HG02610 (cell line): ENCODE data around the gene DOCK1.

Experiments used
- ATAC-seq: cut with Tn5 transposase; IDR thresholded peaks from one replicate; pipeline ENCODE4 v1.9.1; 2021; ENCODE audit warnings: mild to moderate bottlenecking, moderate library complexity; ENCODE audit not compliant: unreplicated experiment

Gene DOCK1

DNA sequence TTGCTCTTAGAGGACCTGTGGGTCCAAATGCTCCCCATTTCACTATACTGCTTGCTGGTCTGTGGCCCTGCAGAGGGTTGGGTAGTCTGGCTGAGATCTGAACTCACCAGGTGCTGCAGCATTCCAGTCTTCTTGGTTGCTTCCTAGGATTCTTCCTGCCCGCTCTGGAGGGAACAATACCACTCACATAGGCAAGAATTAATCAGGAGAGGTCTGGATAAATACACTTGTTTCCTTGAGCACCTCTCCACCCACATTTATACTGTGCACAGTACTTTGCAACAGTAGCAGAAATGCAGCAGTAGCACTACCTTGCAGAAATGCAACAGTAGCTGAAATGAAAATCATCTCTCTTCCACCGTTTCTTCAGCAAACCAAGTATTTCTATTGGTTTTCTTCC lies 165.9 kb downstream of the DOCK1 start:
- ATAC-seq, result no peak

DNA sequence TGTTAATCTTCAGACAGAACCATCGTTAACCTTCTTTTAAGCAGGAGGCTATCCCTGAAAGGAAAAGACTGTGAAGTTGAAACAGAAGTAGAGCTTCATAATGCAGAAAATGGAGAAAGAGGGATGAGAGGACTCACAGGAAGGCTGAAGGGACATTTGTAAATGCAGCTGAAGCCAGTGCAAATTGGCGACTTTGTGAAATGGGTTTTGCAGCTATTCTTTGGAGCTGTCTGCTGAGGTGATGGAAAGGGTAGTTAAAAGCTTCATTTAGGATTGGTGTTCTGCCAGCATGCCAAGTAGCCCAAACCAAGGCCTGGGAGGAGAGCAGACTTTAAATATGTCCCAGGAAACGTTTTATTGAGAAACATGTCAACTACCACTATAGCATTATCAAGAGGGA lies 168.4 kb downstream of the DOCK1 start:
- ATAC-seq, result no peak

DNA sequence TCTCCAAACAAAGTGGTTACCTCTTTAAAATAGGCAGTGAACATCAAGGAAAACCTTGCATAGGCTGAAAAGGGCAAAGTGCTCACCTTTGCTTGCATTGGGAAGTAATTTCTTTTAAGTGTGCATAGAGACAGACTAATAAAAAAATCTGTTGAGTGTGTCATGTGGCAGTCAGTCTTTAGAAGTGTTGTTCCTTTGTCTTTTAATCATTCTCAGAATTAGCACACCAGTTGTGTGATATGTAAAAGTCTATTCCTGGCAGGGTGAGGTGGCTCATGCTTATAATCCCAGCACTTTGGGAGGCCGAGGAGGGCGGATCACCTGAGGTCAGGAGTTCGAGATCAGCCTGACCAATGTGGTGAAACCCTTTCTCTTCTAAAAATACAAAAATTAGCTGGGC lies 174.2 kb downstream of the DOCK1 start:
- ATAC-seq, result no peak

- no peak for ATAC-seq
Observed at GRCh38 chr10:127080317-127080716, 175.1 kb downstream of the DOCK1 start.

DNA sequence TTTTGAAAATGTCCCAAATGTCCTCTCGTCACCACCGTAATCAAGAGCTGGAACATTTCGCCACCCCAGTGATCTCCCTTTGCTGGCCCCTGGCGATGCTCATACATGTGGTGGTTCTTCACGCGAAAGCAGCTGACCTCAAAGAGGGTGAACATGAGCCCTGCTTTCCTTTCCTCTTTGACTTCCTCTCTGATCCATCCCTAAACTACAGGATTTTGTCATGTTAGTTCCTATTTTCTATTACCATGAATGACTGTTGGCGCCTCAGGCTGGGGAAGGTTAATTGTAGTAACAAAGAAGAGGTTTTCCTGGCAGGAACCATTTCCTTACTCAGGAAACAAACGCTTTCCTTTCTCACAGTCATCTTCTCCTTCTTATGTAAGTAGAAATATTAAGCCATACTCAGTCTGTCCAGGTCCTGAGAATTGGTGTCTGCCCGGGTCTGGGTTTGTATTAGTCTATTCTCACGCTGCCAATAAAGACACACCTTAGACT lies 176.7 kb downstream of the DOCK1 start:
- no peak for ATAC-seq

DNA sequence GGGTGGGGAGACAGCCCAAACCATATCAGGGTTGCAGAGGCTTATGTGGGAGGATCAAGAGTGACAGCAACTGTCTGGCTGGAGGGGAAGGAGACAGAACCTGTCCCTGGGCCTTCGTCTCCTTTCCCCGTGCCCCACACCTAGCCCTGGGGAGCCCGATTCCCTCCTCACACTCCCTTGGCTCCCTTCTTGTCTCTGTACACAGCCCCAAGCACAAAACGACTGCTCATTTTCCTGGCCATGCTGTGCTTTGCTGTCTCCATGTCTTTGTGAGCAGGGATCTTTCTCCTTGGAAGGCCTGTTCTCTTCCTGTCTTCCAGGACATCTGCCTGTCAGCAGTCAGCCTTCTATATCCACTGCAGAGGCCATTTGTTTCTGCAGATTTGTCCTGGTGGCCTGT lies 177.4 kb downstream of the DOCK1 start:
- no peak for ATAC-seq

DNA sequence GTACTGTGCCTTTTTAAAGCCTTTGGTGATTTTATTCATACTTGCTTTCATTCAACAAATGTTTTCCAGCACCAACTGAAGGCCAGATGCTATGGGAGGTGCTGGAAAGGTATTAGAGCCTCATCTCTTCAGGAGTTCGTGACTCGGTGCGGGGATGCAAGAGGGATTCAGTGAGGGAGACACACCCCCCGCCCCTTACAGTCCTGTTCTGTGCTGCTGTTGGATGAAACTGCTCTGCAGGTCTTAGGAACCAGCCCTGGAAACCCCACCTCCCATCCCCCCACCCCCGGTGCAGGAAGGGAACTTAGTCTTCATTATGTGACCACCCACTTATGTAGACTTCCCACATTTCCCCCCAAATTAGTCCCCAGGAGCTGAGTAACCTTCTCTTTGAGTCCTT lies 180.7 kb downstream of the DOCK1 start:
- ATAC-seq, result no peak

- no peak for ATAC-seq
Observed at GRCh38 chr10:127088908-127089307, 183.7 kb downstream of the DOCK1 start.

- no peak for ATAC-seq
Observed at GRCh38 chr10:127089446-127089845, 184.2 kb downstream of the DOCK1 start.

DNA sequence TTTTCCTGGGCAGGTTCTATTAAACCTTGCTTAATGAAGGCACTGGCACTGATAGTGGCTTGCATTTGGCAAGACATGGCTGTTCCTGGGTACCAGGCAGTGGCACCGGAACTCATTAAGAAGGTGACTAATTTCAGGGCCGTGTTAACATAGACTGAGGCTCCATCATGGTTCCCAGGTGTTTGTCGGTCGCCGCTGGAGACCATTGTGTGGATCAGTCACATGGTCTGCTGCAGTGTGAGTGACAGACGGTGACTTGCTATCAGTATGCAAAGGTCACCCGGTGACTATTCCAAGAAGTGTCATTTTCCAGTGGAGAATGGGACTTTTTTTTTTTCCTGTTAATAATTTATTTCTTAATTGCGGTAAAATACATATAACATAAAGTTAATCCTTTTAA lies 184.9 kb downstream of the DOCK1 start:
- no peak for ATAC-seq

GRCh38 chr10:127091354-127091753 lies 186.1 kb downstream of the DOCK1 start:
- no peak for ATAC-seq

DNA sequence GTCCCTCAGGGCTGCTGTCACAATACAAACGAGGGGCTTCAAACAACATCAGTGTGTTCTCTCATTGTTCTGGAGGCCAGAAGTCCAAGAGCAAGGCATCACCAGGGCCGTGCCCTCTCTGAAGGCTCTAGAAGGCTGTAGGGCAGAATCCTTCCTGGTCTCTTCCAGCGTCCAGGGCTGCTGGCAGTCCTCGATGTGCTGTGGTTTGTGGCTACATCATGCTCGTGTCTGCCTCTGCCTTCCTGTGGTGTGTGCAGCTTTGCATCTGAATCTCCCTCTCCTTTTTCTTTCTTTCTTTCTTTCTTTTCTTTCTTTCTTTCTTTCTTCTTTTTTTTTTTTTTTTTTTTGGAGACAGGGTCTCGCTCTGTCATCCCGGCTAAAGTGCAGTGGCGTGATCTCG lies 187.7 kb downstream of the DOCK1 start:
- ATAC-seq, result no peak

DNA sequence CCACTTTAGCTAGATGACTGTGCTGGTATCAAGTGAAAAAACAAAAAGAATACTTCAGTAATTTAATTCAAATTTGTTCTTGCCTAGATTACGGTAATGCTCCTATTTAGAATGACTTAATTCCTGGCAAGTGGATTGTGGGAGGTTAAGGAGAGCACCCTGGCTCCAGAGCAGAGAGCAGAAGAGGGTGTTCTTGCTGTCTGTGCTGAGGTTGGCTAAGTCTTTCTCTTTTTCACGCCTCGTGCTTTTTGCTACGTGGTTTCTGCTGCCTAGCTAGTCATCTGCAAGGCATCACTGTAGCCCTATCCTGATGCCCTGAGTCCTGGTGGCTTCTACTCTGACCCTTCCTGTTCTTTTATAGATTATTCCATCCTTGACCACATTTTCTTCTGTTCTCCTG lies 189.8 kb downstream of the DOCK1 start:
- no peak for ATAC-seq

DNA sequence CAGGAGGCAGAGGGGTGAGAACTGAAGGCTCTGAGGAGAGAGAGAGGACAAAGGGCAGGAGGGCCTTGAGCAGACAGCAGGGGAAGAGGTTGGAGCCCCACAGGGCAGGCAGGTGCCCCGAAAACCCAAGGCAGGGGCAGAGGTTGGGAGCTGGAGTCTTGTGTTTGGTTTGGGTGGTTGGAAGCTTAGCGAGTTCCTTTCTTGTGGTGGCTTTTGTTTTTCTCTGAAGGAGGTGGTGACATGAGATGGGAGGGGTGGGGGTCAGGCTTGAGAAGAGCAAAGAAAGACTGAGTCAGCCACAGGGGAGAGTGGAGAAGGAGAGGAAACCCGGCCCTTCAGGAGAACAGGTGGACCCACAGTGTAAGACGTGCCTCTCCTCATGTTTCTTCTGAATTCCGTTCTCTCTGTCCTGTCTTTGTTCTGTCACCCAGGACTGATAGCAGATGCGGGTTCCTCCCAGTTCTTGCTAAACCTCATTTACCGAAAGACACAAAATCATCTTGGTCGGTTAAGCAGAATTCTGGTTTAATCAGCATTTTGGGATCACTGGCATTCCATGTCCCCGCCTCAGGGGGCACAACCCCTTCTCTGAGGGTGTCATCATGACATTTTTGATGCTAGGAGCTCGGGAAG lies 195.9 kb downstream of the DOCK1 start:
- ATAC-seq, result no peak

DNA sequence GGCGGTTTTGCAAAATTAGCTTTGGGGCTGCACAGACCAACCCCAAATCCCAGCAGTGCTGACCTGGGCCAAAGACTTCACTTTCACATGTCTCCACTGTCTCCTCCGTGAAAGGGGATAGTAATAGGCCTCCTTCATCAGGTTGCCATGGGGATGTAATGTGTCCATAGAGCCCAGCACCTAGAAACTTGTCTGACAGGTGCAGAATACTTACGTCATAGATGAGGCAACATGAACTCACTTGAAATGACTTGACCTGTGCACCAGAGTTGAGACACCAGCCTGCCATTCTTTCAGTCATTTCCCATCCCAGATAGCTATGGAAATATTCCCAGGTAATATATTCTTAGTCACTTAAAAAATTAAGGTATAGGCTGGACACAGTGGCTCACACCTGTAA lies 196.9 kb downstream of the DOCK1 start:
- no peak for ATAC-seq

DNA sequence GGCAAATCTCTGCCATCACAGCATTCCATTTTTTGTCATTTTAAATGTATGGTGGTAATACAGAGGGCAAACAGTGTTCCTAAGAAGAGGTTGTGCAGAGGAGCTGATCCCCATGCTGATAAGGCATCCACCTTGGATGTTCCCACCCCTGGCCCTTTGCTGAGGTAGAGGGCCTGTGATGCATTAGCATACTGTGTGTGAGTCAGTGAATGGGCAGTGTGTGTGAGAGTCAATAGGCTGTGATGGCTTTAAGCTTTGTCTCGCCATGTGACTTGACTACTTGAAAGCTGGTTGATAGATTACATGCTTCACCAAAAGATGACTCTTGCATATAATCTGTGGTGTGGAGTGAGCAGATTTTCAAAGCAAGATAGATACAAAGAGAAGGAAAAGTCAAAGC lies 209.9 kb downstream of the DOCK1 start:
- ATAC-seq, result no peak

- ATAC-seq, result no peak
Observed at GRCh38 chr10:127117125-127117524, 211.9 kb downstream of the DOCK1 start.

DNA sequence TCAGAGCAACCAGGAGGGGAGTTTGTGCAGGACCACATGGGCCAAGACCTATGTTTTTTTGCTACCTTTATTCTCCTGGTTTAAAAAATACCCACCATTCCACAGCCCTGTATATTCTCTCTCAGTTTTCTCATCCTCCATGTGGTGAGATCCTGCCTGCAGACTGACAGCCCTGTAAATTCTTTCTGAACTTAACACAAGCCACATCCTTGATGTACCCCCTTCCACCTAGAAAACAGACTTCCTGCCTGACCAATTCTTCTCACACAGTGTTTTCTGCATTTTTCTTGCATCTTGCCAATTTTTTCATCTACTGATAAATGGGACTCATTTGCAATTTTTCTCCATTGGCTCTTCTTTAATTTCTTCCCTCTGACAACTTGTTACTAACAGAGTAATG lies 212.8 kb downstream of the DOCK1 start:
- no peak for ATAC-seq

- no peak for ATAC-seq
Observed at GRCh38 chr10:127119936-127120335, 214.7 kb downstream of the DOCK1 start.

- ATAC-seq, result no peak
Observed at GRCh38 chr10:127122831-127123230, 217.6 kb downstream of the DOCK1 start.

GRCh38 chr10:127123626-127124025 lies 218.4 kb downstream of the DOCK1 start:
- ATAC-seq, result no peak

DNA sequence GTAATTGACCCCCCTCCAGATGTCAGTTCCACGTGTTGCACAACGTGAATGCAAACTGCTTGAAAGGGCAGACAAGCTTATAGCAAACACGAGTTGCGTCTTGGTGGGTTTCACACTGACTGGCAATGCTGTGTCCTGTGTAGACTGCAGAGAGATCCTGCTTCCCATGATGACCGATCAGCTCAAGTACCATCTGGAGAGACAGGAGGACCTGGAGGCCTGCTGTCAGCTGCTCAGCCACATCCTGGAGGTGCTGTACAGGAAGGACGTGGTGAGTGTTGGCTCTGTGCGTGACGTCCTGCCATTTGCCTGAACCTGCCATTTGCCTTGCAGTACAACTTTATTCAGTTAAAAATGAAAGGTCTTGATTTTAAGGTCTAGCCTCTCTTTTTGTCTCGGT lies 220.1 kb downstream of the DOCK1 start:
- ATAC-seq, result no peak

- no peak for ATAC-seq
Observed at GRCh38 chr10:127127822-127128221, 222.6 kb downstream of the DOCK1 start.
